Lung (tissue), 12 donors: ENCODE data around the gene TOB1. TPM values are rescaled to one million over a fixed set of nuclear protein-coding genes. Genes with fewer than 3 reads are reported as not detected.
A peak's percentile ranks its signal among the peaks of the same experiment; 100 is the strongest.

Experiments
- ATAC-seq: fragments of 200-7000 bp; cut with Tn5 transposase; one replicate; pipeline ENCODE4 v1.9.1; 2020; ENCODE audit warnings: moderate number of reproducible peaks; ENCODE audit not compliant: insufficient read depth, low FRiP score
- DNase-seq, 3 donors: peaks; one replicate each; pipeline ENCODE4 v3.0.0-alpha.2; 2013 to 2017
- H3K27ac ChIP-seq, 2 donors: one replicate each; pipeline ENCODE4 v1.5.1; 2013; ENCODE audit warnings: mild to moderate bottlenecking in 2 of 2, moderate library complexity in 2 of 2, control low read depth in 1 of 2, inconsistent platforms in 1 of 2, low read depth in 1 of 2, low read length in 1 of 2
- H3K27me3 ChIP-seq, 3 donors: one replicate each; pipeline ENCODE4 v1.5.1; 2013; ENCODE audit warnings: low read length in 2 of 3; ENCODE audit not compliant: control insufficient read depth in 3 of 3, insufficient read depth in 3 of 3
- H3K36me3 ChIP-seq, 4 donors: one replicate each; pipeline ENCODE4 v1.5.1; 2013; ENCODE audit warnings: low read length in 4 of 4, mild to moderate bottlenecking in 1 of 4, moderate library complexity in 1 of 4; ENCODE audit not compliant: control insufficient read depth in 4 of 4, insufficient read depth in 4 of 4
- H3K4me1 ChIP-seq, 5 donors: one replicate each; pipeline ENCODE4 v1.5.1; 2013; ENCODE audit warnings: low read length in 5 of 5, mild to moderate bottlenecking in 2 of 5, moderate library complexity in 1 of 5; ENCODE audit not compliant: control insufficient read depth in 5 of 5, insufficient read depth in 5 of 5
- H3K4me3 ChIP-seq: one replicate; pipeline ENCODE4 v1.5.1; 2013; ENCODE audit warnings: mild to moderate bottlenecking, control low read depth, moderate library complexity
- H3K9ac ChIP-seq, 2 donors: one replicate each; pipeline ENCODE4 v1.5.1; 2013; ENCODE audit warnings: low read length in 2 of 2, control low read depth in 1 of 2; ENCODE audit not compliant: insufficient read depth in 1 of 2
- H3K9me3 ChIP-seq, 4 donors: one replicate each; pipeline ENCODE4 v1.5.1; 2013; ENCODE audit warnings: low read length in 3 of 4, mild to moderate bottlenecking in 1 of 4, moderate library complexity in 1 of 4; ENCODE audit not compliant: control insufficient read depth in 4 of 4, insufficient read depth in 3 of 4
- CTCF ChIP-seq: IDR thresholded peaks from 2 replicates; pipeline ENCODE4 v1.5.1; 2012; ENCODE audit warnings: mild to moderate bottlenecking; ENCODE audit errors: control extremely low read depth, extremely low read depth
- WGBS, 2 donors: extraction: QIAGEN DNeasy Blood & Tissue Kit; methylation state at CpG; one replicate each; pipeline ENCODE4 v1.1.7; 2013; 5-methylcytosine and 5-hydroxymethylcytosine counted together
- polyA plus RNA-seq, 2 donors: library from polyadenylated mRNA; stranded (reverse); fragments of 200-250 nt; gene quantifications; one replicate each; pipeline ENCODE4 v1.2.1, GENCODE V29; 2013
- total RNA-seq, 2 donors: library from RNA; depleted of rRNA in 1 of 2; stranded (reverse); fragments of >200 nt in 1 of 2; gene quantifications; one replicate each; pipeline ENCODE4 v1.2.1, GENCODE V29; 2014 to 2021
- donor health status: control.
- donor health status: control.
- donor health status: Bipolar disorder and iron deficiency.
- donor health status: healthy.
- donor health status: DM: yes; HTN: yes; CAD: no.

TOB1 gene
- total and polyA plus RNA-seq, 4 donors: 15.3 to 75.5 (median 29.5) TPM

- 0 to 1% methylated on average over 34 to 35 of the region's 35 CpGs for WGBS, 2 donors
- peaks cover 0 to 19% (median 7%) of the 10 kb centered on the region in 5 donors for H3K4me1 ChIP-seq
Observed at GRCh38 chr17:50867363-50868139, 1.4 kb upstream of the TOB1 start.

GRCh38 chr17:50866950-50867362 lies 802 bp upstream of the TOB1 start:
- H3K36me3 ChIP-seq: peaks cover 0 to 7% (median 5%) of the 10 kb centered on the region in 4 donors
- no peak for TF ChIP-seq CTCF
- H3K4me1 ChIP-seq: peaks cover 0 to 19% (median 5%) of the 10 kb centered on the region in 5 donors
- H3K9ac ChIP-seq: peak overlapping the region; percentile 70 to 83
- H3K4me3 ChIP-seq: peak overlapping the region; percentile 63
- DNase-seq: peak in 1 of 3 donors; percentile 80
- peak overlapping the region; percentile 97 to 98 for H3K27ac ChIP-seq
- H3K27me3 ChIP-seq: no peaks in the 10 kb centered on the region
- 0% methylated on average over 28 of the region's 28 CpGs for WGBS, 2 donors
- no peaks in the 10 kb centered on the region for H3K9me3 ChIP-seq
- no peak for ATAC-seq

More at GRCh38 chr17:50867363-50868139, 1.4 kb upstream of the TOB1 start:
- no peaks in the 10 kb centered on the region for H3K27me3 ChIP-seq
- ATAC-seq (peak; percentile 62), DNase-seq (peak; percentile 95 to 97 (median 96))
- TF ChIP-seq CTCF: no peak
- H3K9ac ChIP-seq: peak overlapping the region; percentile 70 to 83
- H3K36me3 ChIP-seq: peaks cover 0 to 7% (median 5%) of the 10 kb centered on the region in 4 donors
- peak overlapping the region; percentile 97 to 98 for H3K27ac ChIP-seq
- H3K9me3 ChIP-seq: no peaks in the 10 kb centered on the region
- H3K4me3 ChIP-seq: peak overlapping the region; percentile 63

- peaks cover 5 to 11% (median 6%) of the 10 kb centered on the region in 4 donors for H3K36me3 ChIP-seq
- TF ChIP-seq CTCF: no peak
- H3K27ac ChIP-seq: peak overlapping the region; percentile 98 to 100
- peak overlapping the region; percentile 92 for H3K4me3 ChIP-seq
- WGBS, 2 donors: 0 to 1% methylated on average over 34 to 53 of the region's 53 CpGs
- DNase-seq (no peak), ATAC-seq (peak; percentile 1)
- H3K9ac ChIP-seq: peak overlapping the region in 1 of 2 donors; percentile 69
- H3K4me1 ChIP-seq: peaks cover 0 to 19% (median 7%) of the 10 kb centered on the region in 5 donors
- H3K27me3 ChIP-seq: no peaks in the 10 kb centered on the region
- no peaks in the 10 kb centered on the region for H3K9me3 ChIP-seq
Observed at GRCh38 chr17:50865868-50866260, 290 bp downstream of the TOB1 start.
